Heart left ventricle (tissue), 13 donors: ENCODE data around the gene SNRPD1.

Experiments used
- POLR2A ChIP-seq, 2 donors: fragments of 450-650 bp; IDR thresholded peaks; one replicate each; pipeline ENCODE4 v1.6.1; 2017; ENCODE audit warnings: antibody characterized with exemption in 2 of 2, mild to moderate bottlenecking in 2 of 2, moderate library complexity in 2 of 2
- TF ChIP-seq, protein P1 (sequence below), 12 donors: fragments of 200-600 bp; sonication (generic) in 4 of 12; IDR thresholded peaks; one replicate each; pipeline versions ENCODE4 v1.5.0 to v1.8.0; 2018 to 2022; ENCODE audit warnings: antibody characterized with exemption in 12 of 12, mild to moderate bottlenecking in 5 of 12
- donor health status: ischemic (EF 13 %, LVEDD 7.1; RV severe dilation, severe dysfunction).
- donor health status: DM: no; HTN: yes; CAD: no.
- donor health status: DM: no; HTN: no; CAD: no.
- donor health status: ischemic (EF 25% LVEDD 6.9; RV normal size, moderate dysfunction).
- donor health status: ischemic (EF 25% LVEDD 5.7; RV mildly dilated, moderate dysfunction).
- donor health status: ischemic (EF 35%, LVEDD 5.7; RV mildly dilated, moderate dysfunction).
- donor health status: nonischemic (EF 11% LVEDD 7.7; RV severe dilation, severe dysfunction).
- donor health status: DM: yes; HTN: yes; CAD: no.
- donor health status: PGD.
- donor health status: ischemic (EF 29% LVEDD 5.4; RV normal size, mild dysfunction).
- donor health status: nonischemic (EF 23%, LVEDD 6.1; RV moderate dilation, normal function).

DNA sequence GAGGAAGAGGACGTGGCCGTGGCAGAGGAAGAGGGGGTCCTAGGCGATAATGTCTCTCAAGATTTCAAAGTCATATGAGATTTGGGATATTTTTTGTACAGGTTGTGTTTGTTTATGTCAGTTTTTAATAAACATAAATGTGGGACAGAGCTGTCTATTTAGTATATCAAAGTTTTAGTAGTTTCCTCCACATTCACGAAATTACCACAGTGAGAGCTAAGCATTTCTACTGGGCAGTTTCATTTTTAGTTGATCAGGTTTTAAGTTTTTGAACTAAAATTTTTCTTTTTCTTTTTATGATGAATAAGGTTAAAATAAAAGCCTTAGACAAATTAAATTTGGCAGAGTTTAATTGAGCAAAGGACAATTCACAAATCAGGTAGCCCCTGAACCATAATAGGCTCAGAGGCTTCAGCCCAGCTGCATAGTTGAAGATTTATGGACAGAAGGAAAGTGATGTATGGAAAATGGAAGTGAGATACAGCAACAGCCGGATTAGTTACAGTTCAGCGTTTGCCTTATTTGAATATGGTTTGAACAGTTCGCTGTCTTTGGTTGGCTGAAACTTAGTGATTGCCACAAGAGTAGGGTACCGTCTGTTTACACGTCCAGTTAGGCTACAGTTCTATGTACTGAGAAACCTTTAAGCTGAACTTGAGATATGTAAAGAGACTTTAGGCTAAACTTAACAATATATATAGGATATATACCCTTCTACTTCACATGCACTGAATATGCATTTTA lies 17.1 kb downstream of the SNRPD1 start:
- no peak for TF ChIP-seq POLR2A (IDR thresholded peaks at IDR 0.05)
- TF ChIP-seq, protein P1, sequence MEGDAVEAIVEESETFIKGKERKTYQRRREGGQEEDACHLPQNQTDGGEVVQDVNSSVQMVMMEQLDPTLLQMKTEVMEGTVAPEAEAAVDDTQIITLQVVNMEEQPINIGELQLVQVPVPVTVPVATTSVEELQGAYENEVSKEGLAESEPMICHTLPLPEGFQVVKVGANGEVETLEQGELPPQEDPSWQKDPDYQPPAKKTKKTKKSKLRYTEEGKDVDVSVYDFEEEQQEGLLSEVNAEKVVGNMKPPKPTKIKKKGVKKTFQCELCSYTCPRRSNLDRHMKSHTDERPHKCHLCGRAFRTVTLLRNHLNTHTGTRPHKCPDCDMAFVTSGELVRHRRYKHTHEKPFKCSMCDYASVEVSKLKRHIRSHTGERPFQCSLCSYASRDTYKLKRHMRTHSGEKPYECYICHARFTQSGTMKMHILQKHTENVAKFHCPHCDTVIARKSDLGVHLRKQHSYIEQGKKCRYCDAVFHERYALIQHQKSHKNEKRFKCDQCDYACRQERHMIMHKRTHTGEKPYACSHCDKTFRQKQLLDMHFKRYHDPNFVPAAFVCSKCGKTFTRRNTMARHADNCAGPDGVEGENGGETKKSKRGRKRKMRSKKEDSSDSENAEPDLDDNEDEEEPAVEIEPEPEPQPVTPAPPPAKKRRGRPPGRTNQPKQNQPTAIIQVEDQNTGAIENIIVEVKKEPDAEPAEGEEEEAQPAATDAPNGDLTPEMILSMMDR (IDR thresholded peaks at IDR 0.05): no peak
